ENCODE measurements around the gene ABHD2.

Gene ABHD2

DNA sequence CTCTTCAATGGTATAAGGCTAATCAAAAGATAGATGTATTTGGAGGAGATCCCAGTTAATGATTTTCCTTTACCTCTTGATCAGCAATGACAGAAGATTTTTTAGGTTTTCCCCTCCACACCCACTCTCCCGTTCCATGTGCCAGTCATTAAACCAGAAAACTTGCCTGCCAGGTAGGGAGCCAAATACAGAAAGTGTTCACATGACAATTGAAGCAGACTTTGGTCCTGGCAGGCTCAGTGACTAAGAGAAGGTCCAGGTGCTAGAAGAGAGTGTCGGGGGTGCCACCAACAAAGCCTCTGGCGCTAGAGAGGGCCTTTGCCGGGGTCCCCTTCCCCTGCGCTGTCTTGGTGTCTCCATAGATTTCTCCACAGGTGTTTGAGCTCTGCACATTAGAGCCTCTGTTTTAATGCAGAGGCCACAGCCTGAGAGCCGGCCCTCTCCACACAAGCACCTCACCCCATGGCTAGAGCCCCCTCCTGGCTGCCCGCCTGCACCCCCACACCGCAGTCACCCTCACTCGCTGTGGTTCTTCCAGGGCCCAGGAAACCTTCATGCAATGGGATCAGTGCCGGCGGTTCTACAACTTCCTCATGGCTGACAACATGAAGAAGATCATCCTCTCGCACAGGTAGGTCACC is 96.8 kb downstream of the ABHD2 start:
- H3K36me3 Mint-ChIP-seq (ENCODE audit: low read depth) = peaks cover 68% of the 10 kb centered on the region

GRCh38 chr15:89186803-89187202 is 98.5 kb downstream of the ABHD2 start:
- Mint-ChIP-seq H3K4me1 (ENCODE audit: low read depth) (peaks cover 38% of the 10 kb centered on the region), H3K27ac (peak overlapping the region; percentile 58), H3K36me3 (ENCODE audit: low read depth) (peaks cover 74% of the 10 kb centered on the region), H3K9me3 (no peaks in the 10 kb centered on the region), H3K4me3 (no peak overlapping the region), H3K27me3 (no peaks in the 10 kb centered on the region)

More for the DNA sequence above, 96.8 kb downstream of the ABHD2 start:
- no peak overlapping the region for H3K4me3 Mint-ChIP-seq
- H3K27ac Mint-ChIP-seq = peak overlapping the region; percentile 61
- H3K9me3 Mint-ChIP-seq = no peaks in the 10 kb centered on the region
- peaks cover 54% of the 10 kb centered on the region for H3K4me1 Mint-ChIP-seq (ENCODE audit: low read depth)
- H3K27me3 Mint-ChIP-seq = no peaks in the 10 kb centered on the region

GRCh38 chr15:89187301-89187985 is 99.2 kb downstream of the ABHD2 start:
- Mint-ChIP-seq H3K9me3 (no peaks in the 10 kb centered on the region), H3K27ac (no peak overlapping the region), H3K4me1 (ENCODE audit: low read depth) (peaks cover 38% of the 10 kb centered on the region), H3K4me3 (no peak overlapping the region), H3K27me3 (no peaks in the 10 kb centered on the region), H3K36me3 (ENCODE audit: low read depth) (peaks cover 74% of the 10 kb centered on the region)

DNA sequence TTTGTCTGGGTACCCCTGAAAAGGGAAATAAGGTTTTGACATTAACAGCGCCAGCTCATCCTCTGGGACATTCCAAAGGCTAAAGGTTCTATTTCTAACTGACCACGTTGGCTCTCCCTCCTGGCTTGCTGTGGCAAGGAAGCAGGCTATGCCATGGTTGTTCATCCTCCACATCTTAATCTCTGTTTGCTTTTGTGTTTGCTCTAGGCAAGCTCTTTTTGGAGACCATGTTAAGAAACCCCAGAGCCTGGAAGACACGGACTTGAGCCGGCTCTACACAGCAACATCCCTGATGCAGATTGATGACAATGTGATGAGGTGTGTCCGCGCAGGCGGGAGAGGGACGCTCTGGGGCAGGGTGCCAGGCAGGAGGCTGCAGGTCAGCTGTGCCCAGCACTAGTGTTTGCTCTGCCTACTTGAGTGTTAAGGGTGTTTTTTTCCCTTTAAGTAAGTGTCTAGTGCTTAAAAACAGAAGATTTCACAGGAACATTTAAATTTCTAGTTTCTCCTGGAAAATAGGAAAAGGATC is 99.8 kb downstream of the ABHD2 start:
- Mint-ChIP-seq H3K27ac (no peak overlapping the region), H3K4me3 (no peak overlapping the region), H3K27me3 (no peaks in the 10 kb centered on the region), H3K9me3 (no peaks in the 10 kb centered on the region), H3K36me3 (ENCODE audit: low read depth) (peaks cover 74% of the 10 kb centered on the region), H3K4me1 (ENCODE audit: low read depth) (peaks cover 34% of the 10 kb centered on the region)

GRCh38 chr15:89192136-89192535 is 103.9 kb downstream of the ABHD2 start:
- H3K36me3 Mint-ChIP-seq (ENCODE audit: low read depth) = peaks cover 76% of the 10 kb centered on the region
- H3K27me3 Mint-ChIP-seq = no peaks in the 10 kb centered on the region
- peaks cover 16% of the 10 kb centered on the region for H3K4me1 Mint-ChIP-seq (ENCODE audit: low read depth)
- no peak overlapping the region for H3K4me3 Mint-ChIP-seq
- peak overlapping the region; percentile 57 for H3K27ac Mint-ChIP-seq
- H3K9me3 Mint-ChIP-seq = no peaks in the 10 kb centered on the region

GRCh38 chr15:89192766-89193165 is 104.5 kb downstream of the ABHD2 start:
- no peak overlapping the region for H3K4me3 Mint-ChIP-seq
- H3K27me3 Mint-ChIP-seq = no peaks in the 10 kb centered on the region
- peaks cover 17% of the 10 kb centered on the region for H3K4me1 Mint-ChIP-seq (ENCODE audit: low read depth)
- H3K36me3 Mint-ChIP-seq (ENCODE audit: low read depth) = peaks cover 75% of the 10 kb centered on the region
- no peaks in the 10 kb centered on the region for H3K9me3 Mint-ChIP-seq
- peak overlapping the region; percentile 17 for H3K27ac Mint-ChIP-seq

GRCh38 chr15:89194608-89195007 is 106.4 kb downstream of the ABHD2 start:
- Mint-ChIP-seq H3K27ac (no peak overlapping the region), H3K4me3 (no peak overlapping the region), H3K27me3 (no peaks in the 10 kb centered on the region), H3K36me3 (ENCODE audit: low read depth) (peaks cover 66% of the 10 kb centered on the region), H3K9me3 (no peaks in the 10 kb centered on the region), H3K4me1 (ENCODE audit: low read depth) (peaks cover 21% of the 10 kb centered on the region)

- Mint-ChIP-seq H3K27ac (no peak overlapping the region), H3K27me3 (no peaks in the 10 kb centered on the region), H3K4me3 (no peak overlapping the region), H3K4me1 (ENCODE audit: low read depth) (peaks cover 21% of the 10 kb centered on the region), H3K36me3 (ENCODE audit: low read depth) (peaks cover 58% of the 10 kb centered on the region), H3K9me3 (no peaks in the 10 kb centered on the region)
These were observed 107.6 kb downstream of the ABHD2 start for GRCh38 chr15:89195836-89196235.

GRCh38 chr15:89196241-89196640 is 108.0 kb downstream of the ABHD2 start:
- no peak overlapping the region for H3K27ac Mint-ChIP-seq
- no peaks in the 10 kb centered on the region for H3K27me3 Mint-ChIP-seq

DNA sequence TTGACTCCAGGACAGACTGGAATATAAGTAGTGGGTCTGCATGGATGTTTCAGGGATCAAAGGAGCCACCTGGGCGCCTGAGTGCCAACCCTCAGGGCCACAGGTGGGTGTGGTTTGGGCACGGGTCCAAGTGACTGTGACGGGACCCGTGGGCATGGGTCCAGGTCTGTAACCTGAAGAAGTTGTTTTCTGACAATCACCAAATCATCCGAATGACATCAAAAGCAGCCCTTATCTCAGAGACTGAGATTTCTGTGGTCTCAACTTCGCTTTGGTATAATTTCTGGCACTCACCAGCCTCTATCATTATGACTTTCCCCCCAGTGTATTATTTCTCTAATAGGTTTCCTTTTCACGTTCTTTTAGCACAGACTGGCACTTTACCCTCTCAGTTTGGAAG is 108.7 kb downstream of the ABHD2 start:
- Mint-ChIP-seq H3K4me1 (ENCODE audit: low read depth) (peaks cover 21% of the 10 kb centered on the region), H3K27me3 (no peaks in the 10 kb centered on the region), H3K36me3 (ENCODE audit: low read depth) (peaks cover 58% of the 10 kb centered on the region), H3K9me3 (no peaks in the 10 kb centered on the region), H3K27ac (peak overlapping the region; percentile 84), H3K4me3 (peak overlapping the region; percentile 60)

More at GRCh38 chr15:89196241-89196640, 108.0 kb downstream of the ABHD2 start:
- Mint-ChIP-seq H3K9me3 (no peaks in the 10 kb centered on the region), H3K4me1 (ENCODE audit: low read depth) (peaks cover 21% of the 10 kb centered on the region), H3K36me3 (ENCODE audit: low read depth) (peaks cover 58% of the 10 kb centered on the region), H3K4me3 (no peak overlapping the region)

DNA sequence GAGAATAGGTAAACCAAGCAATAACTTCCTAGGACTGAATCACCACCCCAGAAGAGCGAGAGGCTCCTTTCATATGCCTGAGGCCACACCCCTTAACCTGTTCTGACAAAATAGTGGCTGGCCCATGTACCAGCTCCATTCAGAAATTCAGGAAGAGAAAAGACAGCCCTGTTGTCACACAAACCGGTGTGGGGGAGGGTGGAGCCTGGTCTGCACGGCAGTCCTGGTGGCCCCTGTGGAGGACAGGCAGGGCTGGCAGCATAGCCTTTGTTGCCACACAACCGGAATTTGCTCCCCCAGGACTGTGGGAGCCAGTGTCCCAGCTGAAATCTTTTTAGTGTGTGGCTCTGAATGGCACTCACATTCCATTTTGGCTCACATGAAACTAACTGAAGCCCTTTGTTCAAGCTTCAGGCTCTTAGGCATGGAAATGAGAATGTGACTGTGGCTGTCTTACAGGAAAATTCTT is 109.3 kb downstream of the ABHD2 start:
- Mint-ChIP-seq H3K9me3 (no peaks in the 10 kb centered on the region), H3K27me3 (no peaks in the 10 kb centered on the region), H3K4me1 (ENCODE audit: low read depth) (peaks cover 26% of the 10 kb centered on the region), H3K27ac (peak overlapping the region; percentile 84), H3K36me3 (ENCODE audit: low read depth) (peaks cover 60% of the 10 kb centered on the region), H3K4me3 (peak overlapping the region; percentile 60)

- H3K36me3 Mint-ChIP-seq (ENCODE audit: low read depth) = peaks cover 53% of the 10 kb centered on the region
- no peaks in the 10 kb centered on the region for H3K27me3 Mint-ChIP-seq
- no peaks in the 10 kb centered on the region for H3K9me3 Mint-ChIP-seq
- no peak overlapping the region for H3K27ac Mint-ChIP-seq
- H3K4me3 Mint-ChIP-seq = no peak overlapping the region
- peaks cover 26% of the 10 kb centered on the region for H3K4me1 Mint-ChIP-seq (ENCODE audit: low read depth)
These were observed 109.9 kb downstream of the ABHD2 start for GRCh38 chr15:89198196-89198595.

DNA sequence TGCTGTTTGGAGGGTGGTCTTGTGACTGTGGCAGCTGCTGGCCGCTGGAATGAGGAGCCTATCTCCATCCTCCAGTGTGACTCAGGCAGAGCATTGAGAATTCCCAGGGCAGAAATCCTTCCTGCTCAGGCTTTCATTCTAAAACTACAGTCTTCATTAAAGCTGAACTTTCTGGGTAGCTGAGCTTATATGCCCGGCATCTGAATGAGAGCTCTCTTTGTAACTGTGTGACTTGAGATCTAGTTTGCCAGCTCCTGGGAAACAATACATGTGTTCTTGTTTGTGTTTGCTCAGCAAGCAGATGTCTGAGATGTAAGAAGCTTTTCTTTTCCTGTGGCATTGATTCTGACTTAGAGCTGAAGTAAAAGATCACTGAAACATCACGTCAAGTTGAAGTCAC is 110.7 kb downstream of the ABHD2 start:
- H3K4me1 Mint-ChIP-seq (ENCODE audit: low read depth) = peaks cover 34% of the 10 kb centered on the region
- no peak overlapping the region for H3K4me3 Mint-ChIP-seq
- peaks cover 48% of the 10 kb centered on the region for H3K36me3 Mint-ChIP-seq (ENCODE audit: low read depth)
- no peaks in the 10 kb centered on the region for H3K27me3 Mint-ChIP-seq
- no peak overlapping the region for H3K27ac Mint-ChIP-seq
- no peaks in the 10 kb centered on the region for H3K9me3 Mint-ChIP-seq

- no peaks in the 10 kb centered on the region for H3K9me3 Mint-ChIP-seq
- H3K27ac Mint-ChIP-seq = no peak overlapping the region
- no peak overlapping the region for H3K4me3 Mint-ChIP-seq
- H3K4me1 Mint-ChIP-seq (ENCODE audit: low read depth) = peaks cover 42% of the 10 kb centered on the region
- no peaks in the 10 kb centered on the region for H3K27me3 Mint-ChIP-seq
- peaks cover 42% of the 10 kb centered on the region for H3K36me3 Mint-ChIP-seq (ENCODE audit: low read depth)
These were observed 111.5 kb downstream of the ABHD2 start for GRCh38 chr15:89199746-89200145.

- no peak overlapping the region for H3K27ac Mint-ChIP-seq
- H3K4me1 Mint-ChIP-seq (ENCODE audit: low read depth) = peaks cover 46% of the 10 kb centered on the region
- H3K36me3 Mint-ChIP-seq (ENCODE audit: low read depth) = peaks cover 41% of the 10 kb centered on the region
- H3K4me3 Mint-ChIP-seq = no peak overlapping the region
- no peaks in the 10 kb centered on the region for H3K9me3 Mint-ChIP-seq
- no peaks in the 10 kb centered on the region for H3K27me3 Mint-ChIP-seq
These were observed 111.9 kb downstream of the ABHD2 start for GRCh38 chr15:89200182-89200581.

All from stimulated activated naive CD8-positive, alpha-beta T cell treated with anti-CD3 and anti-CD28 coated beads, Interleukin-15, Interleukin-2, amounts not matched to agents 100 ng/mL and 50 ng/mL, for 24 hours (primary cell).